Calu3 (cell line): ENCODE results near the gene GTF2F2. TPM values are rescaled to one million over a fixed set of nuclear protein-coding genes. Genes with fewer than 3 reads are reported as not detected.

Experiments
- BruUV-seq: library from RNA; stranded (reverse); fragments of 400-500 nt; replicated peaks from 2 replicates; lab custom pipeline; 2021; lab: Mats Ljungman, UMichigan
- CTCF ChIA-PET: fragments of 300-600 bp; sonication (Branson Sonifier 250); formaldehyde crosslinking; loops from one replicate; lab custom pipeline; 2022; ENCODE audit warnings: antibody characterized with exemption; lab: Charles Lee
- DNase-seq: peaks from one replicate; pipeline ENCODE4 v3.0.0; 2022
- H3K27ac Mint-ChIP-seq: one replicate; pipeline ENCODE4 v1.8.0; 2022; ENCODE audit warnings: mixed read lengths; ENCODE audit not compliant: unreplicated experiment
- H3K27me3 Mint-ChIP-seq: one replicate; pipeline ENCODE4 v1.8.0; 2022; ENCODE audit warnings: mixed read lengths; ENCODE audit not compliant: unreplicated experiment
- H3K36me3 Mint-ChIP-seq: one replicate; pipeline ENCODE4 v1.8.0; 2022; ENCODE audit warnings: mild to moderate bottlenecking, moderate library complexity, mixed read lengths; ENCODE audit not compliant: insufficient read depth, unreplicated experiment
- H3K4me1 Mint-ChIP-seq: one replicate; pipeline ENCODE4 v1.8.0; 2022; ENCODE audit warnings: mild to moderate bottlenecking, low read depth, mixed read lengths; ENCODE audit not compliant: unreplicated experiment
- H3K4me3 Mint-ChIP-seq: one replicate; pipeline ENCODE4 v1.8.0; 2022; ENCODE audit warnings: mild to moderate bottlenecking, low read depth, moderate library complexity, mixed read lengths; ENCODE audit not compliant: unreplicated experiment
- H3K9me3 Mint-ChIP-seq: one replicate; pipeline ENCODE4 v1.8.0; 2022; ENCODE audit warnings: low read depth, mixed read lengths; ENCODE audit not compliant: unreplicated experiment
- CTCF ChIP-seq: fragments of 200-600 bp; IDR thresholded peaks from one replicate; pipeline ENCODE4 v1.8.0; 2022; ENCODE audit warnings: antibody characterized with exemption; ENCODE audit not compliant: unreplicated experiment
- intact Hi-C: fragments of 100-400 bp; cut with micrococcal nuclease; formaldehyde crosslinking; loops from one replicate; pipeline ENCODE4 v1.10.0; 2022; ENCODE audit not compliant: unreplicated experiment
- total RNA-seq: library from RNA; stranded (reverse); gene quantifications from 2 replicates; pipeline ENCODE4 v1.2.3, GENCODE V29; 2022

GTF2F2 gene
- total RNA-seq, 1 experiment from 2014 or later = 23.9 TPM

GRCh38 chr13:45082964-45083363 is 37.3 kb upstream of the GTF2F2 start:
- BruUV-seq = no TSS peak
- Mint-ChIP-seq H3K4me3 (no peak overlapping the region), H3K4me1 (no peaks in the 10 kb centered on the region), H3K27me3 (no peaks in the 10 kb centered on the region), H3K36me3 (no peaks in the 10 kb centered on the region), H3K9me3 (no peaks in the 10 kb centered on the region), H3K27ac (no peak overlapping the region)
- intact Hi-C loops = no loop called here
- no peak for DNase-seq
- CTCF ChIA-PET = no interaction called here
- TF ChIP-seq CTCF = no peak

GRCh38 chr13:45084515-45084914 is 35.8 kb upstream of the GTF2F2 start:
- Mint-ChIP-seq H3K4me1 (no peaks in the 10 kb centered on the region), H3K27ac (no peak overlapping the region), H3K36me3 (no peaks in the 10 kb centered on the region), H3K27me3 (no peaks in the 10 kb centered on the region), H3K4me3 (no peak overlapping the region), H3K9me3 (no peaks in the 10 kb centered on the region)
- no peak for DNase-seq
- no TSS peak for BruUV-seq
- CTCF ChIA-PET = no interaction called here
- no peak for TF ChIP-seq CTCF
- intact Hi-C loops = no loop called here

DNA sequence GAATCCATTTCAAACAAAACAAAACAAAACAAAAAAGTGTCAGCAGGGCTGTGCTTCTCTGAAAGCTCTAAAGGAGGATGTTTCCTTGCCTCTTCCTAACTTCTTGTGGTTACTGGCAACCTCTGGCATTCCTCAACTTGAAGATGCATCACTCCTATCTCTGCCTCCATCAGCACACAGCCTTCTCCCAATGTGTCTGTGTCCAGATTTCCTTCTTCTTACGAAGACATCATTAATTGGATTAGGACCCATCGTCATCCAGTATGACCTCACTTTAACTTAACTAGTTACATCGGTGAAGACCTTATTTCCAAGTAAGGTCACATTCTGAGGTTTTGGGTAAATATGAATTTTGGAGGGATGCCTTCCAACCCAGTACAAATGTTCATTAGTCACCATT is 33.8 kb upstream of the GTF2F2 start:
- Mint-ChIP-seq H3K4me3 (no peak overlapping the region), H3K27ac (no peak overlapping the region), H3K9me3 (no peaks in the 10 kb centered on the region), H3K4me1 (no peaks in the 10 kb centered on the region), H3K27me3 (no peaks in the 10 kb centered on the region), H3K36me3 (no peaks in the 10 kb centered on the region)
- intact Hi-C loops = no loop called here
- BruUV-seq = no TSS peak
- CTCF ChIA-PET = no interaction called here
- TF ChIP-seq CTCF = no peak
- DNase-seq = no peak

- Mint-ChIP-seq H3K4me1 (no peaks in the 10 kb centered on the region), H3K4me3 (no peak overlapping the region), H3K9me3 (no peaks in the 10 kb centered on the region), H3K27ac (no peak overlapping the region), H3K27me3 (no peaks in the 10 kb centered on the region), H3K36me3 (no peaks in the 10 kb centered on the region)
- CTCF ChIA-PET = no interaction called here
- no peak for DNase-seq
- no TSS peak for BruUV-seq
- no peak for TF ChIP-seq CTCF
- intact Hi-C loops = no loop called here
Measured at GRCh38 chr13:45092663-45093062, 27.6 kb upstream of the GTF2F2 start.
